ENCODE results near the gene ENTREP3. TPM values are rescaled to one million over a fixed set of nuclear protein-coding genes. Genes with fewer than 3 reads are reported as not detected.

ENTREP3 gene
- total RNA-seq, 1 experiment from 2014 or later: 72.5 TPM

GRCh38 chr1:155253797-155254196, 1.5 kb downstream of the ENTREP3 start:
- BruUV-seq (replicated peaks): no TSS peak
- Histone ChIP-seq H3K4me1 (ENCODE audit: insufficient read depth, low read length, poor library complexity, severe bottlenecking) (peaks cover 26% of the 10 kb centered on the region), H3K4me3 (ENCODE audit: low read depth, low read length, poor library complexity, severe bottlenecking) (peak overlapping the region; percentile 83), H3K9me3 (ENCODE audit: low read depth, low read length, poor library complexity, severe bottlenecking) (no peaks in the 10 kb centered on the region), H3K27me3 (replicated peaks; ENCODE audit: insufficient read depth, low read depth, low read length, poor library complexity) (no peaks in the 10 kb centered on the region), H3K36me3 (ENCODE audit: insufficient read depth, low read length, poor library complexity, severe bottlenecking) (peaks cover 11% of the 10 kb centered on the region), H3K27ac (ENCODE audit: low read depth, low read length, poor library complexity, severe bottlenecking) (peak overlapping the region; percentile 82)
- no peak for TF ChIP-seq EZH2 (IDR thresholded peaks at IDR 0.05; ENCODE audit: borderline replicate concordance, low read depth, low read length, poor library complexity, severe bottlenecking)
- intact Hi-C loops (cut with micrococcal nuclease; ENCODE audit: unreplicated experiment): loop anchor here (10.0 kb wide), 1 partner anchor 251 kb away; no protein-coding TSS in a partner anchor
- no peak for DNase-seq (ENCODE audit: low spot score)
- ChIA-PET POLR2A (ENCODE audit: low non-redundant PET) (interaction anchor here (0.6 kb wide), 1 partner anchor 13 kb away, joined by 3 read pairs; a partner anchor contains a TSS), CTCF (no interaction called here)

DNA sequence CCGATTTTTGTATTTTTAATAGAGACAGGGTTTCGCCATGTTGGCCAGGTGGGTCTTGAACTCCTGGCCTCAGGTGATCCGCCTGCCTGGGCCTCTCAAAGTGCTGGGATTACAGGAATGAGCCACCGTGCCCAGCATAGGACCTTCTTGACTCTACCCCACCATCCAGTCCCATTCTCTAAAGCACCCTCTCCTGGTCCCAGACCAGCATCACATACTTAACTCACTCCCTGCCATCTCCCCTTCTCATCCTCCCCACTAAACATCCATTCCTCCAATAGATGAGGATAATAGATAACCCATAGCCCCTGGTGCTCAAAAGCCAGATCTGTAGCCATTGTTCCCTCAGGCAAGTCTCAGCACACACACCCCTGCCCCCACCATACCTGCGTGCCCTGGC, 2.1 kb downstream of the ENTREP3 start:
- POLR2A ChIA-PET (ENCODE audit: low non-redundant PET): interaction anchor here (0.6 kb wide), 1 partner anchor 12 kb away, joined by 3 read pairs; a partner anchor contains a TSS
- intact Hi-C loops (cut with micrococcal nuclease; ENCODE audit: unreplicated experiment): loop anchor here (10.0 kb wide), 1 partner anchor 252 kb away; no protein-coding TSS in a partner anchor
- Histone ChIP-seq H3K27me3 (replicated peaks; ENCODE audit: insufficient read depth, low read depth, low read length, poor library complexity) (no peaks in the 10 kb centered on the region), H3K4me1 (ENCODE audit: insufficient read depth, low read length, poor library complexity, severe bottlenecking) (peaks cover 26% of the 10 kb centered on the region), H3K9me3 (ENCODE audit: low read depth, low read length, poor library complexity, severe bottlenecking) (no peaks in the 10 kb centered on the region), H3K4me3 (ENCODE audit: low read depth, low read length, poor library complexity, severe bottlenecking) (peak overlapping the region; percentile 83), H3K27ac (ENCODE audit: low read depth, low read length, poor library complexity, severe bottlenecking) (peak overlapping the region; percentile 82), H3K36me3 (ENCODE audit: insufficient read depth, low read length, poor library complexity, severe bottlenecking) (peaks cover 10% of the 10 kb centered on the region)
- CTCF ChIA-PET: no interaction called here
- TF ChIP-seq, protein P1, sequence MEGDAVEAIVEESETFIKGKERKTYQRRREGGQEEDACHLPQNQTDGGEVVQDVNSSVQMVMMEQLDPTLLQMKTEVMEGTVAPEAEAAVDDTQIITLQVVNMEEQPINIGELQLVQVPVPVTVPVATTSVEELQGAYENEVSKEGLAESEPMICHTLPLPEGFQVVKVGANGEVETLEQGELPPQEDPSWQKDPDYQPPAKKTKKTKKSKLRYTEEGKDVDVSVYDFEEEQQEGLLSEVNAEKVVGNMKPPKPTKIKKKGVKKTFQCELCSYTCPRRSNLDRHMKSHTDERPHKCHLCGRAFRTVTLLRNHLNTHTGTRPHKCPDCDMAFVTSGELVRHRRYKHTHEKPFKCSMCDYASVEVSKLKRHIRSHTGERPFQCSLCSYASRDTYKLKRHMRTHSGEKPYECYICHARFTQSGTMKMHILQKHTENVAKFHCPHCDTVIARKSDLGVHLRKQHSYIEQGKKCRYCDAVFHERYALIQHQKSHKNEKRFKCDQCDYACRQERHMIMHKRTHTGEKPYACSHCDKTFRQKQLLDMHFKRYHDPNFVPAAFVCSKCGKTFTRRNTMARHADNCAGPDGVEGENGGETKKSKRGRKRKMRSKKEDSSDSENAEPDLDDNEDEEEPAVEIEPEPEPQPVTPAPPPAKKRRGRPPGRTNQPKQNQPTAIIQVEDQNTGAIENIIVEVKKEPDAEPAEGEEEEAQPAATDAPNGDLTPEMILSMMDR (conservative IDR thresholded peaks at IDR 0.05; ENCODE audit: low read depth, low read length): 0 out of 2 replicates have a peak, but pooled peaks have one; percentile 13
- no peak for TF ChIP-seq EZH2 (IDR thresholded peaks at IDR 0.05; ENCODE audit: borderline replicate concordance, low read depth, low read length, poor library complexity, severe bottlenecking)
- DNase-seq (ENCODE audit: low spot score): peak; percentile 35
- BruUV-seq (replicated peaks): no TSS peak

DNA sequence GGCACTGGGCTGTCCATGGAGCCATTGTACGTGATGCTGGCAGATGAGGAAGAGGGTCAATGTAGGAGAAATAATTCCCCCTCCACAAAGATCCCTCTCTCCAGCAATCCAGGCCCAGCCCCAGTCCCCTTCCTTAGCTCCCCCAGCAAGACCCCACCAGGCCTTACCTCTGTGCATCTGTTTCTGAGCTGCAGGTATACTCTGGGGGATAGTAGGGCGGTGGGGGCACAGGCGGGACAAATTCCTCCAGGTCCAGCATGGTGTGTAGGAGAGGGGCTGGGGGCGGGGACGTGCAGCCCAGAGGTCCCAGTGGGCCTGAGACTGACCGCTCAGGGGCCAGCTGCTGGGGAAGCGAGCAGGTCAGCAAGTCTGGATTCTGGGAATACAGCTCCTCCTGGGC, 3.7 kb downstream of the ENTREP3 start:
- peaks cover 21% of the 10 kb centered on the region for H3K36me3 ChIP-seq (ENCODE audit: insufficient read depth, low read length, poor library complexity, severe bottlenecking)
- intact Hi-C loops (cut with micrococcal nuclease; ENCODE audit: unreplicated experiment): loop anchor here (2.0 to 10.0 kb wide), 2 partner anchors 253 to 341 kb away; no protein-coding TSS in a partner anchor
- H3K4me3 ChIP-seq (ENCODE audit: low read depth, low read length, poor library complexity, severe bottlenecking): no peak overlapping the region
- ChIA-PET CTCF (interaction anchor here (0.5 to 2.6 kb wide), 9 partner anchors 10 to 397 kb away, joined by 4 to 28 read pairs (median 7); partner anchors contain the start of genes CLK2, FDPS, PMVK and RUSC1), POLR2A (ENCODE audit: low non-redundant PET) (interaction anchor here (0.5 kb wide), 1 partner anchor 10 kb away, joined by 4 read pairs; a partner anchor contains a TSS)
- no TSS peak for BruUV-seq (replicated peaks)
- no peak for TF ChIP-seq EZH2 (IDR thresholded peaks at IDR 0.05; ENCODE audit: borderline replicate concordance, low read depth, low read length, poor library complexity, severe bottlenecking)
- TF ChIP-seq, protein P1 (conservative IDR thresholded peaks at IDR 0.05; ENCODE audit: low read depth, low read length): no peak
- H3K9me3 ChIP-seq (ENCODE audit: low read depth, low read length, poor library complexity, severe bottlenecking): no peaks in the 10 kb centered on the region
- peaks cover 26% of the 10 kb centered on the region for H3K4me1 ChIP-seq (ENCODE audit: insufficient read depth, low read length, poor library complexity, severe bottlenecking)
- peak overlapping the region; percentile 57 for H3K27ac ChIP-seq (ENCODE audit: low read depth, low read length, poor library complexity, severe bottlenecking)
- no peak for DNase-seq (ENCODE audit: low spot score)
- no peaks in the 10 kb centered on the region for H3K27me3 ChIP-seq (replicated peaks; ENCODE audit: insufficient read depth, low read depth, low read length, poor library complexity)

All from A673 (cell line).